DMS114 treated with DMSO at 0.1 percent for 48 hours (cell line): ENCODE results near the gene SHROOM2.

ENCODE experiments used
- DNase-seq: peaks from one replicate; lab custom pipeline; 2025; ENCODE audit not compliant: unreplicated experiment; lab: John Stamatoyannopoulos, UW

The SHROOM2 gene

DNA sequence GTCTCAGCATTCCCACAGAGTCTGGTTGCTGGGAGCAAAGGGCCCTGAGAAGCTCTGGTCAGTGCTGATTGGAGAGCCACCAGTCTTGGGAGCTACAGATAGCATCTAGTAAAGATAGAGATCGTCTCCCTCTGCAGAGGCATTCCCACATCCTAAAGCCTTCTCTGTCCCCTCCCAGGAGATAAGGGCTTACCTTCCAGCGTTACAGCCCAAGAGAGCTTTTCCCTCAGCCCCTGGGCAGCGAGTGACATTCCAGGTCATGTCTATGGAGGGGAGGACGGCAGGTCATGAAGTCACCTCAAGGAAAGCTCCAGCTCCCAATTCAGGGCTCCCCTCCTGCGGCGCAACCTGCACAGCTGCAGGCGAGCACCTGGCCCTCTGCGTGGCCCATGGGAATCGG lies 210.8 kb downstream of the SHROOM2 start:
- DNase-seq: no peak

GRCh38 chrX:9997524-9997923 lies 211.3 kb downstream of the SHROOM2 start:
- no peak for DNase-seq
